Neural cell (in vitro differentiated cells): ENCODE results near the gene SETBP1. TPM values are rescaled to one million over a fixed set of nuclear protein-coding genes. Genes with fewer than 3 reads are reported as not detected.

Experiments
- H2AFZ ChIP-seq: fragments of 200-600, 300-800 bp; sonication (generic), shearing (Covaris generic); 2 replicates; pipeline ENCODE4 v1.6.0; 2014; ENCODE audit warnings: low read depth, mild to moderate bottlenecking, antibody characterized with exemption, low read length, moderate library complexity
- H3F3A ChIP-seq: fragments of 200-600 bp; shearing (Covaris generic); 2 replicates; pipeline ENCODE4 v1.6.1; 2016; ENCODE audit warnings: mild to moderate bottlenecking, moderate library complexity, mixed read lengths, antibody characterized with exemption, low read length; ENCODE audit not compliant: insufficient read depth, poor library complexity, severe bottlenecking
- H3K27ac ChIP-seq: fragments of 200-600, 300-800 bp; sonication (generic), shearing (Covaris generic); 2 replicates; pipeline ENCODE4 v1.5.1; 2014; ENCODE audit warnings: mild to moderate bottlenecking, low read length, moderate library complexity
- H3K27me3 ChIP-seq: fragments of 300-800, 200-600 bp; sonication (generic), shearing (Covaris generic); 2 replicates; pipeline ENCODE4 v1.6.0; 2014; ENCODE audit warnings: mild to moderate bottlenecking, low read depth, low read length, moderate library complexity; ENCODE audit not compliant: insufficient read depth
- H3K36me3 ChIP-seq: fragments of 300-800, 200-600 bp; sonication (generic), shearing (Covaris generic); 2 replicates; pipeline ENCODE4 v1.5.1; 2014; ENCODE audit warnings: mild to moderate bottlenecking, antibody characterized with exemption, low read length, moderate library complexity; ENCODE audit not compliant: insufficient read depth
- H3K4me2 ChIP-seq: fragments of 300-800, 200-600 bp; sonication (generic), shearing (Covaris generic); 2 replicates; pipeline ENCODE4 v1.6.0; 2014; ENCODE audit warnings: mild to moderate bottlenecking, low read length
- H3K4me3 ChIP-seq: fragments of 300-800, 200-600 bp; sonication (generic), shearing (Covaris generic); 2 replicates; pipeline ENCODE4 v1.5.1; 2014; ENCODE audit warnings: mild to moderate bottlenecking, low read length, moderate library complexity
- H3K79me2 ChIP-seq: fragments of 200-600 bp; shearing (Covaris generic); replicated peaks from 2 replicates; pipeline ENCODE4 v1.6.0; 2014; ENCODE audit warnings: mild to moderate bottlenecking, low read length, moderate library complexity; ENCODE audit not compliant: insufficient read depth
- H3K9ac ChIP-seq: fragments of 300-800, 200-600 bp; sonication (generic), shearing (Covaris generic); 2 replicates; pipeline ENCODE4 v1.6.1; 2016; ENCODE audit warnings: mild to moderate bottlenecking, low read length, mixed read lengths
- H3K9me2 ChIP-seq: fragments of 200-600 bp; shearing (Covaris generic); 2 replicates; pipeline ENCODE4 v1.6.1; 2016; ENCODE audit warnings: mild to moderate bottlenecking, low read length, mixed read lengths; ENCODE audit not compliant: insufficient read depth
- H3K9me3 ChIP-seq: fragments of 200-600, 300-800 bp; sonication (generic), shearing (Covaris generic); 2 replicates; pipeline ENCODE4 v1.6.1; 2016; ENCODE audit warnings: mild to moderate bottlenecking, mixed run types, low read length, moderate library complexity, mixed read lengths
- H4K20me1 ChIP-seq: fragments of 200-600 bp; shearing (Covaris generic); 2 replicates; pipeline ENCODE4 v1.6.1; 2016; ENCODE audit warnings: mild to moderate bottlenecking, mixed run types; ENCODE audit not compliant: insufficient read depth
- CTCF ChIP-seq: fragments of 450-650 bp; IDR thresholded peaks from 2 replicates; pipeline ENCODE4 v1.5.1; 2014; ENCODE audit warnings: antibody characterized with exemption, mild to moderate bottlenecking, moderate library complexity; ENCODE audit not compliant: poor library complexity, severe bottlenecking
- EP300 ChIP-seq: fragments of 450-650 bp; conservative IDR thresholded peaks from 2 replicates; pipeline ENCODE4 v1.6.1; 2014; ENCODE audit warnings: antibody characterized with exemption, mild to moderate bottlenecking, moderate library complexity; ENCODE audit not compliant: poor library complexity, severe bottlenecking
- EZH2 ChIP-seq: fragments of 200-600, 300-800 bp; shearing (Covaris generic), sonication (generic); IDR thresholded peaks from 2 replicates; pipeline ENCODE4 v1.6.1; 2014; ENCODE audit warnings: antibody characterized with exemption, low read length, borderline replicate concordance, mild to moderate bottlenecking; ENCODE audit not compliant: insufficient read depth, poor library complexity, severe bottlenecking
- MXI1 ChIP-seq: fragments of 450-650 bp; conservative IDR thresholded peaks from 2 replicates; pipeline ENCODE4 v1.6.1; 2014; ENCODE audit warnings: antibody characterized with exemption, mild to moderate bottlenecking; ENCODE audit not compliant: poor library complexity, severe bottlenecking
- POLR2AphosphoS5 ChIP-seq: IDR thresholded peaks from 2 replicates; pipeline ENCODE4 v1.6.1; 2012
- RAD21 ChIP-seq: fragments of 450-650 bp; conservative IDR thresholded peaks from 2 replicates; pipeline ENCODE4 v1.6.1; 2014; ENCODE audit warnings: antibody characterized with exemption, mild to moderate bottlenecking, moderate library complexity
- REST ChIP-seq: IDR thresholded peaks from 2 replicates; pipeline ENCODE4 v1.6.1; 2012; ENCODE audit warnings: borderline replicate concordance
- SMC3 ChIP-seq: fragments of 450-650 bp; conservative IDR thresholded peaks from 2 replicates; pipeline ENCODE4 v1.6.1; 2014; ENCODE audit warnings: antibody characterized with exemption, mild to moderate bottlenecking, moderate library complexity; ENCODE audit not compliant: poor library complexity
- TAF1 ChIP-seq: IDR thresholded peaks from 2 replicates; pipeline ENCODE4 v1.6.1; 2012; ENCODE audit warnings: low read depth
- polyA plus RNA-seq: library from polyadenylated mRNA; depleted of rRNA; stranded (reverse); fragments of >200 nt; gene quantifications from 2 replicates; pipeline ENCODE4 v1.2.3, GENCODE V29; 2014

The SETBP1 gene
- polyA plus RNA-seq, 1 donor from 2014 or later = 13.7 TPM

GRCh38 chr18:44851856-44852621 is 171.4 kb downstream of the SETBP1 start:
- TF ChIP-seq MXI1 (no peak), RAD21 (no peak), CTCF (no peak), SMC3 (no peak), REST (no peak), TAF1 (no peak), POLR2AphosphoS5 (no peak), EP300 (no peak), EZH2 (no peak)

GRCh38 chr18:44852818-44853217 is 172.1 kb downstream of the SETBP1 start:
- Histone ChIP-seq H2AFZ (no peak overlapping the region), H3K9ac (no peak overlapping the region), H3K36me3 (no peaks in the 10 kb centered on the region), H3K9me2 (no peaks in the 10 kb centered on the region), H3K4me2 (no peak overlapping the region), H4K20me1 (no peaks in the 10 kb centered on the region), H3K27ac (no peak overlapping the region), H3K27me3 (no peaks in the 10 kb centered on the region), H3K9me3 (no peaks in the 10 kb centered on the region), H3F3A (no peaks in the 10 kb centered on the region), H3K79me2 (peaks cover 20% of the 10 kb centered on the region), H3K4me3 (no peak overlapping the region)
- no peak for TF ChIP-seq SMC3
- TF ChIP-seq RAD21 = no peak
- TF ChIP-seq EP300 = no peak

More at GRCh38 chr18:44851856-44852621, 171.4 kb downstream of the SETBP1 start:
- Histone ChIP-seq H3K27me3 (no peaks in the 10 kb centered on the region), H3K36me3 (no peaks in the 10 kb centered on the region), H2AFZ (no peak overlapping the region), H3K9me3 (no peaks in the 10 kb centered on the region), H4K20me1 (no peaks in the 10 kb centered on the region), H3K4me2 (no peak overlapping the region), H3K27ac (no peak overlapping the region), H3F3A (no peaks in the 10 kb centered on the region), H3K9ac (no peak overlapping the region), H3K9me2 (no peaks in the 10 kb centered on the region), H3K4me3 (no peak overlapping the region), H3K79me2 (peaks cover 23% of the 10 kb centered on the region)
